GM18517 (cell line): Measurements from ENCODE around the gene THAP12.

Source experiments
- ATAC-seq: cut with Tn5 transposase; IDR thresholded peaks from one replicate; pipeline ENCODE4 v1.9.1; 2021; ENCODE audit warnings: mild to moderate bottlenecking, moderate library complexity; ENCODE audit not compliant: unreplicated experiment

Gene THAP12

DNA sequence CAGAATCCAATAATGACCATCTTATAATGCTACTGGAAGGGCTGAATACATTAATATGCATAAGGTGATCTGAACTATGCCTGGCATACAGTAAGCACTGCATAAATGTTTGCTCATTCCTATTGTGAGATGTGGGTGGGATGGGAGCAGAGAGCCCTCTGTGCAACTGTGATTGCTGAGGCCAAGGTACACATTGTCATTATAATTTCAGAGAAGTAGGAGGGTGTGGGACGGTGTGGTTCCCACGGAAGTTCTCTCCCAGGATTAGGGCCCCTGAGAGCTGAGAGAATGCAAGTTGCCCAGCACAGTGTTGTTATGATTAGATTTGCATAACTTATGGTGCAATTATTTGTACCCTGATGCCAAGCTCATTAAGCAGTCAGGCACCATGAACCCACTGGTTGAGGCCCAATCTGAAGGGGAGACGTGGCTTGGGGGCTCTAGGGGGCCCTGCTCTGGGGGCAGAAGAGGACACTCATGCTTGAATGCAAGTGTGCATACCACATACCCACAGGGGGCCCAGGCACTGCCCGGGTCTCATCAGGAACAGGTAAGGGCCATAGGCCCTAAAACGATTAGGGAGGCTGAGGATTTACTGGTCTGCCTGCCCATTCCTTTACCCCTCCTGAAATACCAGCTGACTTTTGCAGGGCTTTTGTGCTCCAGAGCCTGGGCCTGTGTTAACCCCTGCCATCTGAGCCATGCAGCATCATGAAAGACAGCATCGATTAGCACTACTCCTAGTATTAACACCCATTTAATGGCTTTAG lies 72.8 kb downstream of the THAP12 start:
- no peak for ATAC-seq

DNA sequence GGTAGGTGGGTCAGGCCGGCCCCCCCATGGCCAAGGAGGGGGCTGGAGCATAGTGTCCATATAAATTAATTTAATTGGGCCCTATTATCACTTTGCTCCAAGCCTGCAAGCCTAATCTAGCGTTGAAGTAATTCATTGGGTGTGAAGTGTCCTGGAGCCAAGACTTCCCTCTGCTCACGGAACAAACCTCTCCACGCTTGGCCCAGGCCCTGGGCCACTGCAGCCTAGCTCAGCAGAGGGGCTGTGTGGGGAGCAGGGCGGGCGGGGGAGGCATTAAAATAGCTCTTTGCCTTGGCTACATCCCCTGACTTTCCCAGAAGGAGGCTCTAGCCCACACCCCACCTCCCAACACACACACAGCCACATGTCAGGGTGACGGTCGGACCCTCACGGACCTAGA lies 73.5 kb downstream of the THAP12 start:
- no peak for ATAC-seq

DNA sequence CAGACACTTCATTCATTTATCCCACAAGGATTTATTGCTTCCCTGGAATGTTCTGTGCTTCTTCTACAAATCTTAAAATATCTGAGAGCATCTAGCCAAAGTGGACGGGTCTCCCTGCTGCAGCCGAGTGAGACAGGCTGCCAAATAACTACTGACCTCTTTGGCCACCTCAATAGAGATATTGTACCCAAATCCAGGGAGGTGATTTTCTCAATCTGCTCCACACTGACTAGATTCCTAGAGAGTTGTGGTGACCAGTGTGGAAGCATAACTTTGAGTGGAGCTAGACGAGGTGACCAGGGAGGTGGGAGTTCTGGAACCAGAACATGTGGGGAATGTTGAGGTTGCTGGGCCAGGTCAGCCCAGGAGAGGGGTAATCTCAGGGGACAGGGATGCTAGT lies 77.5 kb downstream of the THAP12 start:
- ATAC-seq = no peak

DNA sequence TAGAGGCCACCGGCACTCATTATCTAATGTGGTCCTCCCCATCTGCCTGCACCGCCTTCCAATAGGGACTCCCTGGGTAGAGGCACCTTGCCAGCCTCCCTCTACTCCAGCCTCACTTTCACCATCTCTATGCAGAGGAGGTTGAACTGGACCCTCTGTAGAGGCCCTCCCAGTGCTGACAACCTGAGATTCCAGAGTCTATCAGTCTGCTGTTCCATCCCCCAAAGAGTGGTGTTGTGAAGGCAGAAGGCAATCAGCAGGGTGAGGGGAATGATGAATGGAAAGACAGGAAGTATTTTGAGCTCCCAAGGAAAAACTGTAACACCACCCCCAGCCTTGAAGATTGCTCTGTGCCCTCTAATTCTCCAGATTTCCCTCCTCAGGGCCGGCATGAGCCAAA lies 77.9 kb downstream of the THAP12 start:
- no peak for ATAC-seq
